Measurements from ENCODE around the gene LRRN2. TPM values are rescaled to one million over a fixed set of nuclear protein-coding genes. Genes with fewer than 3 reads are reported as not detected.

Gene LRRN2
- total and polyA plus RNA-seq, 9 of the 15 experiments (the other 6 are each of a cell fraction or from before 2014, with no cell fraction given) = 0.05 TPM; not detected in 8

GRCh38 chr1:204705493-204705811 is 19.9 kb upstream of the LRRN2 start (continued):
- TF ChIP-seq ZNF740 (CRISPR knock-in tag; IDR thresholded peaks at IDR 0.05) = no peak
- TF ChIP-seq ZNF740 (tag; IDR thresholded peaks at IDR 0.05) = no peak
- TF ChIP-seq RBBP5 (IDR thresholded peaks at IDR 0.05; ENCODE audit: borderline replicate concordance, insufficient read depth, low read length, poor library complexity, severe bottlenecking) = no peak
- TF ChIP-seq ZNF589 (CRISPR knock-in tag; IDR thresholded peaks at IDR 0.05; ENCODE audit: low read depth) = 0 out of 2 replicates have a peak, but pooled peaks have one; percentile 15
- no peak for TF ChIP-seq CHD4 (IDR thresholded peaks at IDR 0.05; ENCODE audit: insufficient read depth, insufficient replicate concordance, low read depth, low read length, poor library complexity, severe bottlenecking)
- no peak for TF ChIP-seq CCNT2 (IDR thresholded peaks at IDR 0.05; ENCODE audit: borderline replicate concordance, extremely low read depth, insufficient read length, low read depth, low read length)
- no peak for TF ChIP-seq CEBPB (tag; IDR thresholded peaks at IDR 0.05)
- TF ChIP-seq PBX2 (CRISPR knock-in tag; IDR thresholded peaks at IDR 0.05; ENCODE audit: low read depth) = no peak
- TF ChIP-seq PBX2 (tag; conservative IDR thresholded peaks at IDR 0.05; ENCODE audit: low read depth) = no peak
- TF ChIP-seq HMGN3 (IDR thresholded peaks at IDR 0.05; ENCODE audit: borderline replicate concordance, extremely low read depth, insufficient read length, low read depth, low read length) = no peak
- peak; percentile 16; the same call in 1 of the 2 replicates for TF ChIP-seq ZNF766 (CRISPR knock-in tag; conservative IDR thresholded peaks at IDR 0.05)
- TF ChIP-seq RCOR1 (IDR thresholded peaks at IDR 0.05; ENCODE audit: borderline replicate concordance in 1 of 2, low read depth in 2 of 2, low read length in 2 of 2) = no peak
- no peak for TF ChIP-seq ADNP (tag; IDR thresholded peaks at IDR 0.05)
- TF ChIP-seq ZNF583 (CRISPR knock-in tag; IDR thresholded peaks at IDR 0.05) = peak; percentile 58; the same call in 1 of the 2 replicates
- no peak for TF ChIP-seq THAP12 (CRISPR knock-in tag; IDR thresholded peaks at IDR 0.05)
- TF ChIP-seq BHLHE40 (IDR thresholded peaks at IDR 0.05; ENCODE audit: low read length) = no peak
- no peak for TF ChIP-seq ETS1 (conservative IDR thresholded peaks at IDR 0.05; ENCODE audit: control insufficient read depth, low read depth, low read length)
- TF ChIP-seq ETV1 (tag; conservative IDR thresholded peaks at IDR 0.05; ENCODE audit: low read depth) = 0 out of 2 replicates have a peak, but pooled peaks have one; percentile 22
- TF ChIP-seq ZNF561 (CRISPR knock-in tag; conservative IDR thresholded peaks at IDR 0.05) = no peak
- TF ChIP-seq ZNF384 (IDR thresholded peaks at IDR 0.05; ENCODE audit: low read depth, low read length) = no peak
- TF ChIP-seq HSF4 (CRISPR knock-in tag; IDR thresholded peaks at IDR 0.05; ENCODE audit: borderline replicate concordance) = 0 out of 2 replicates have a peak, but pooled peaks have one; percentile 21
- no peak for TF ChIP-seq MCM7 (IDR thresholded peaks at IDR 0.05)

Data from K562 (cell line).